GM23338 (cell line): ENCODE results near the gene RNU6-7. TPM values are rescaled to one million over a fixed set of nuclear protein-coding genes. Genes with fewer than 3 reads are reported as not detected.

Experiments used
- ATAC-seq: fragments of 200-7000 bp; cut with Tn5 transposase; 3 replicates; pipeline ENCODE4 v1.9.1; 2020
- DNase-seq: peaks from one replicate; pipeline ENCODE4 v3.0.0-alpha.2; 2015; ENCODE audit warnings: low spot score
- H2AFZ ChIP-seq: fragments of 200-600 bp; sonication (generic); 2 replicates; pipeline ENCODE4 v1.8.0; 2016; ENCODE audit warnings: antibody characterized with exemption, mild to moderate bottlenecking, moderate library complexity
- H3F3A ChIP-seq: fragments of 200-600 bp; sonication (generic); replicated peaks from 2 replicates; pipeline ENCODE4 v1.8.0; 2017; ENCODE audit warnings: antibody characterized with exemption, mixed run types, low read depth
- H3K27ac ChIP-seq: fragments of 200-600 bp; sonication (generic); 2 replicates; pipeline ENCODE4 v1.6.1; 2016; ENCODE audit warnings: low read depth
- H3K27me3 ChIP-seq: fragments of 200-600 bp; sonication (generic); 2 replicates; pipeline ENCODE4 v1.8.0; 2016; ENCODE audit warnings: mild to moderate bottlenecking, mixed run types, moderate library complexity; ENCODE audit not compliant: insufficient read depth
- H3K36me3 ChIP-seq: fragments of 200-600 bp; sonication (generic); 2 replicates; pipeline ENCODE4 v1.8.0; 2016; ENCODE audit warnings: mild to moderate bottlenecking; ENCODE audit not compliant: insufficient read depth
- H3K4me1 ChIP-seq: fragments of 200-600 bp; sonication (generic); 2 replicates; pipeline ENCODE4 v1.8.0; 2016; ENCODE audit warnings: mild to moderate bottlenecking, moderate library complexity; ENCODE audit not compliant: insufficient read depth
- H3K4me2 ChIP-seq: fragments of 200-600 bp; sonication (generic); 2 replicates; pipeline ENCODE4 v1.7.1; 2017; ENCODE audit warnings: mixed run types
- H3K4me3 ChIP-seq: fragments of 200-600 bp; sonication (generic); 2 replicates; pipeline ENCODE4 v1.6.1; 2016; ENCODE audit warnings: mixed run types
- H3K79me2 ChIP-seq: fragments of 200-600 bp; sonication (generic); replicated peaks from 2 replicates; pipeline ENCODE4 v1.8.0; 2017; ENCODE audit warnings: mild to moderate bottlenecking; ENCODE audit not compliant: insufficient read depth
- H3K9me2 ChIP-seq: fragments of 200-600 bp; sonication (generic); 2 replicates; pipeline ENCODE4 v1.8.0; 2017; ENCODE audit not compliant: insufficient read depth
- H4K20me1 ChIP-seq: fragments of 200-600 bp; sonication (generic); replicated peaks from 2 replicates; pipeline ENCODE4 v1.8.0; 2017; ENCODE audit warnings: mild to moderate bottlenecking; ENCODE audit not compliant: insufficient read depth
- H3K27ac Mint-ChIP-seq: 2 replicates; pipeline ENCODE4 v1.8.0; 2020; ENCODE audit warnings: inconsistent platforms, mild to moderate bottlenecking, moderate library complexity, mixed read lengths
- H3K27me3 Mint-ChIP-seq: 3 replicates; pipeline ENCODE4 v1.8.0; 2022; ENCODE audit warnings: low read depth, mild to moderate bottlenecking, moderate library complexity, mixed read lengths, inconsistent platforms; ENCODE audit not compliant: insufficient read depth, poor library complexity
- H3K36me3 Mint-ChIP-seq: 3 replicates; pipeline ENCODE4 v1.8.0; 2021; ENCODE audit warnings: low read depth, mild to moderate bottlenecking, inconsistent platforms, moderate library complexity, mixed read lengths
- H3K4me1 Mint-ChIP-seq: 3 replicates; pipeline ENCODE4 v1.8.0; 2020; ENCODE audit warnings: mild to moderate bottlenecking, inconsistent platforms, mixed read lengths
- H3K4me3 Mint-ChIP-seq: 3 replicates; pipeline ENCODE4 v1.8.0; 2021; ENCODE audit warnings: moderate library complexity, mild to moderate bottlenecking, inconsistent platforms, mixed read lengths
- H3K9me3 Mint-ChIP-seq: 3 replicates; pipeline ENCODE4 v1.8.0; 2020; ENCODE audit warnings: moderate library complexity, mild to moderate bottlenecking, inconsistent platforms, mixed read lengths
- CREB1 ChIP-seq: fragments of 250-450 bp; sonication (Bioruptor Pico); IDR thresholded peaks from 2 replicates; pipeline ENCODE4 v1.5.0; 2020; ENCODE audit warnings: low read depth, mild to moderate bottlenecking, moderate library complexity
- CTCF ChIP-seq, 2 experiments: fragments of 200-600 bp in 1 of 2; sonication (generic) in 1 of 2; conservative IDR thresholded peaks; 2 replicates each; pipeline versions ENCODE4 v1.5.1 to v1.6.1; 2016 to 2017; ENCODE audit warnings: antibody characterized with exemption in 2 of 2, low read depth in 2 of 2, mild to moderate bottlenecking in 2 of 2, moderate library complexity in 1 of 2
- ETS1 ChIP-seq: IDR thresholded peaks from 2 replicates; pipeline ENCODE4 v1.6.1; 2016; ENCODE audit warnings: antibody characterized with exemption
- EZH2 ChIP-seq: fragments of 200-600 bp; sonication (generic); IDR thresholded peaks from one replicate; pipeline ENCODE4 v1.8.0; 2017; ENCODE audit warnings: antibody characterized with exemption, mild to moderate bottlenecking, low read depth; ENCODE audit not compliant: unreplicated experiment
- EZH2phosphoT487 ChIP-seq: fragments of 200-600 bp; sonication (generic); IDR thresholded peaks from one replicate; pipeline ENCODE4 v1.8.1; 2018; ENCODE audit warnings: antibody characterized with exemption; ENCODE audit not compliant: unreplicated experiment
- JUNB ChIP-seq: IDR thresholded peaks from one replicate; pipeline ENCODE4 v1.6.1; 2016; ENCODE audit warnings: antibody characterized with exemption; ENCODE audit not compliant: unreplicated experiment
- NANOG ChIP-seq: IDR thresholded peaks from 2 replicates; pipeline ENCODE4 v1.6.1; 2016; ENCODE audit warnings: antibody characterized with exemption, borderline replicate concordance
- POLR2AphosphoS5 ChIP-seq: IDR thresholded peaks from 2 replicates; pipeline ENCODE4 v1.6.1; 2016; ENCODE audit warnings: antibody characterized with exemption, low read depth
- REST ChIP-seq: IDR thresholded peaks from one replicate; pipeline ENCODE4 v1.6.1; 2018; ENCODE audit warnings: antibody characterized with exemption; ENCODE audit not compliant: unreplicated experiment
- STAT1 ChIP-seq: IDR thresholded peaks from one replicate; pipeline ENCODE4 v1.6.1; 2016; ENCODE audit warnings: antibody characterized with exemption; ENCODE audit not compliant: unreplicated experiment
- ZNF114 ChIP-seq: fragments of 250-450 bp; sonication (Bioruptor Pico); IDR thresholded peaks from 2 replicates; pipeline ENCODE4 v1.5.0; 2020; ENCODE audit warnings: mild to moderate bottlenecking, moderate library complexity
- ZNF331 ChIP-seq: fragments of 250-450 bp; sonication (Bioruptor Pico); IDR thresholded peaks from 2 replicates; pipeline ENCODE4 v1.5.0; 2020; ENCODE audit warnings: low read depth, mild to moderate bottlenecking, moderate library complexity
- ZNF462 ChIP-seq: fragments of 250-450 bp; sonication (Bioruptor Pico); IDR thresholded peaks from 2 replicates; pipeline ENCODE4 v1.5.0; 2020; ENCODE audit warnings: mild to moderate bottlenecking, moderate library complexity
- polyA plus RNA-seq: library from polyadenylated mRNA; unstranded; fragments of >200 nt; fragmentation: Nextera tagmentation; extraction: Ambion mirVana; gene quantifications from 2 replicates; pipeline ENCODE4 v1.2.1, GENCODE V29; 2016
- total RNA-seq: library from RNA; depleted of rRNA; stranded (reverse); fragments of >200 nt; shearing (Covaris generic); gene quantifications from 2 replicates; pipeline ENCODE4 v1.2.3, GENCODE V29; 2014

The RNU6-7 gene
- total and polyA plus RNA-seq, 2 experiments from 2014 or later, result 39.1 TPM; not detected in 1

GRCh38 chr14:32212833-32213232 lies 11.0 kb downstream of the RNU6-7 start:
- Mint-ChIP-seq H3K27ac (no peak overlapping the region), H3K4me1 (no peaks in the 10 kb centered on the region), H3K9me3 (peaks cover 2% of the 10 kb centered on the region; the same call in 1 of the 3 replicates), H3K4me3 (no peak overlapping the region), H3K27me3 (no peaks in the 10 kb centered on the region), H3K36me3 (no peaks in the 10 kb centered on the region)
- no peak for TF ChIP-seq REST
- no peak for TF ChIP-seq ZNF331
- no peak for TF ChIP-seq EZH2phosphoT487
- TF ChIP-seq STAT1, result no peak
- no peak for TF ChIP-seq ETS1
- no peak for TF ChIP-seq EZH2
- no peak for TF ChIP-seq ZNF462
- no peak for TF ChIP-seq NANOG
- TF ChIP-seq POLR2AphosphoS5, result no peak
- TF ChIP-seq ZNF114 (CRISPR knock-in tag), result no peak
- no peak for TF ChIP-seq JUNB
- no peak for TF ChIP-seq CREB1 (CRISPR knock-in tag)
- no peak for TF ChIP-seq CTCF (conservative IDR thresholded peaks at IDR 0.05; ENCODE audit: low read depth in 2 of 2)
- no peaks in the 10 kb centered on the region for H4K20me1 ChIP-seq
- H2AFZ ChIP-seq, result no peak overlapping the region
- no peaks in the 10 kb centered on the region for H3K79me2 ChIP-seq
- H3K36me3 ChIP-seq, result no peaks in the 10 kb centered on the region
- ATAC-seq (no peak), DNase-seq (no peak)
- H3K9me2 ChIP-seq, result no peaks in the 10 kb centered on the region
- no peak overlapping the region for H3K27ac ChIP-seq
- H3F3A ChIP-seq, result no peaks in the 10 kb centered on the region
- H3K4me1 ChIP-seq, result no peaks in the 10 kb centered on the region
- no peak overlapping the region for H3K4me2 ChIP-seq
- H3K4me3 ChIP-seq, result no peak overlapping the region
- no peaks in the 10 kb centered on the region for H3K27me3 ChIP-seq
